EH (cell line): Measurements from ENCODE around the gene UNC119B.
A peak's percentile ranks its signal among the peaks of the same experiment; 100 is the strongest.

ENCODE experiments used
- DNase-seq: peaks from one replicate; pipeline ENCODE4 v3.0.0-alpha.2; 2015; ENCODE audit warnings: low read depth

The UNC119B gene

GRCh38 chr12:120688527-120689071, 21.7 kb upstream of the UNC119B start:
- DNase-seq, result peak; percentile 56

DNA sequence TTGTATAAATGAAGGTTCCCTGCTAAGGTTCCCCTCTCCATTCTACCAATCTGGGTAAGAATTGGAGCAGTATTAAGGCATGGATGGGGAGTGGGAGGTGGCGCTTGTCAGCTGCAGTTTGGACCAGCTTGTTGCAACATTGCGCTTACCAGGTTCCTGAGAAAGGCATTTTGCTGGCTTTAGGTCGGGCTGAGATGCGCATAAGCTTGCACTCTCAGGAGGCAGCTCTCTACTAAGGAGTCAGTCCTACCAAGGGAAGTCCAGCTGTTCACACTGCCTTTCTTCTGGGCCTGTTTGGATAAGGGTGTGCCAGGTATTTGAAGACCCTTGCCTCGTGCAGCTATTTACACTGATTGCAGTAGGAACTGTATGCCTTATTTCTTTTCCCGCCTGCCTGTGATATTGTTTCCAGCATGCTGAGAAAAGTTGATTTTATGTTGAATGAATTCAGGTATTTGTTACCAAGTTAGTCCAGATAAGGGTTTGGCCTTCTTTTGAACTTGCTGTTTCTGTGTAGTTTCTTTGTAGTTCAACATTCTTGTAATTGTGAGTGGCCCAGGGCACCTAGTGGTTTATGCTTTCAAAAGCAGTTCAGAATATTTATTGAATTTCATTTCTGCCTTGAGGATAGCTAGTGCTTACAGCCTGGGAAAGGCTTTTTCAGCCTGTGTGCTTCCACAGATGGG, 20.7 kb upstream of the UNC119B start:
- no peak for DNase-seq

- no peak for DNase-seq
Observed at GRCh38 chr12:120690083-120690450, 20.2 kb upstream of the UNC119B start.

- no peak for DNase-seq
Observed at GRCh38 chr12:120690978-120691377, 19.3 kb upstream of the UNC119B start.

GRCh38 chr12:120692524-120693033, 17.7 kb upstream of the UNC119B start:
- peak; percentile 36 for DNase-seq

DNA sequence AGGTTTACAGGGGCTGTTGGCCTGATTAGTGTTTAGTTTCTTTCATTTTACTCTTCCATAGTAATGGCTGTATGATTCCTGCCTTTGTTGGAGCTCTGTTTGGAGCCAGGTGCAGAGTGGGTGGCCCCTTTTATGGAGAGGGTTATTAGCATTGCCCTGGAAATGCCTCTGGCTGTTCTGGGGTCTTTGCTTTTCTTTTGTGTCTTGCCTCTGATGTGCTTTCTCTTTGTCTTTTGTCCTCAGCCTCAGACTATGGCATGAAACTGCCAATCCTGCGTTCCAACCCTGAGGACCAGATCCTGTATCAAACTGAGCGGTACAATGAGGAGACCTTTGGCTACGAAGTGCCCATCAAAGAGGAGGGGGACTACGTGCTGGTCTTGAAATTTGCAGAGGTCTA, 16.4 kb upstream of the UNC119B start:
- no peak for DNase-seq

GRCh38 chr12:120696626-120697025, 13.6 kb upstream of the UNC119B start:
- DNase-seq, result no peak

DNA sequence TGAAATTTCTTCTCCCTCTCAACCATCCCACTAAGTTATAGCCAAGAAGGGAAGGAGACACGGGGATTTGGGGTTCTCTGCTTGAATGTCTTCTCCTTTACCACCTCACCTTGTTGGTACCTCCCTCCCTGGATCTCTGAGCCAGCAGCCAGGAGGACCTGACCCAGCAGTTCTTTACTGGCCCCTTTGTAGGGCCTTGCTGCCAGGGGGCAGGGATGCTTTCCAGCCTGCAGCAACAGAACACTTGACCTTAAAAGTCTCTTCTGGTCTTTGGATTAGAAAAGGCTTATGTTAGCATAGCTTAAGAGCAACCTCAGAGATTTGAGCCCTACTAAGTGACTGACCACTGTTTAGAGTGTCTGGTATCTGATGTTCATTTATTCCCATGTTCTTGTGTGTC, 12.9 kb upstream of the UNC119B start:
- no peak for DNase-seq

GRCh38 chr12:120698665-120699064, 11.6 kb upstream of the UNC119B start:
- no peak for DNase-seq

DNA sequence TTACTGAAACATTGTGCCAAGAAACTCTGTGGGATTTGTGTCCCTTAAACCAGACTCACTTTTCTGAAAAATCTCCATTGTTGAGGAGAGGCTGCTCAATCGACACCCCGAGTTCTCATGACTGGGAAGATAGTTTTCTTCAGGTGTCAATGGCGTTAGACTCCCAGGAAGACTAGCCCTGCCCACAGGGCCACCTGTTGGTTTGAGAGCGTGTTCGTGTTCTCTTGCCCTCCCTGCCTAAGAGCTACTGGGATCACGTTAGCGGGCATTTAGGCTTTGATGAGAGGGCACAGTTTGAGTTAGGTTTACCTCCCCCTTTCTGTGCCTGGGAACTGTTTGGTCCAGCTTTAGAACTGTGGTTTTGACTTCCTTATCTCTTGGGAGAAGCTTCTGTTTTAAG, 10.7 kb upstream of the UNC119B start:
- DNase-seq, result no peak

GRCh38 chr12:120700886-120701285, 9.4 kb upstream of the UNC119B start:
- no peak for DNase-seq

DNA sequence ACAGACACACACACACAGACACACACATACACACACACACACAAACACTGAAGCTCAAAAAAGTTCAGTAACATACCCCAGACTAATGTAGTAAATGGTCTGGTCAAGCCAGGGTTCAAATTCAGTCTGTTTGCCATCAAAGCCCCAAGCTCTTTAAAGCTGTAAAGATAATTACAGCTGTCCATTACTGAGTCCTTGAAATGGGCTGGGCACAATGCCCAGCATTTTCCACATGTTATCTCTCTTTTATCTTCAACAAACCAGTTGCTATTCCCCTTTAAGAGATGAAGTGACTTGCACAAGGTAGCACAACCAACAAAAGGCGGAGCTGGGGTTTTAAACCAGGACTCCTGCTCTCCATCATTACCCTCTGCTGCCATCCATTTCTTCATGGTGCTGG, 7.6 kb upstream of the UNC119B start:
- DNase-seq, result no peak

DNA sequence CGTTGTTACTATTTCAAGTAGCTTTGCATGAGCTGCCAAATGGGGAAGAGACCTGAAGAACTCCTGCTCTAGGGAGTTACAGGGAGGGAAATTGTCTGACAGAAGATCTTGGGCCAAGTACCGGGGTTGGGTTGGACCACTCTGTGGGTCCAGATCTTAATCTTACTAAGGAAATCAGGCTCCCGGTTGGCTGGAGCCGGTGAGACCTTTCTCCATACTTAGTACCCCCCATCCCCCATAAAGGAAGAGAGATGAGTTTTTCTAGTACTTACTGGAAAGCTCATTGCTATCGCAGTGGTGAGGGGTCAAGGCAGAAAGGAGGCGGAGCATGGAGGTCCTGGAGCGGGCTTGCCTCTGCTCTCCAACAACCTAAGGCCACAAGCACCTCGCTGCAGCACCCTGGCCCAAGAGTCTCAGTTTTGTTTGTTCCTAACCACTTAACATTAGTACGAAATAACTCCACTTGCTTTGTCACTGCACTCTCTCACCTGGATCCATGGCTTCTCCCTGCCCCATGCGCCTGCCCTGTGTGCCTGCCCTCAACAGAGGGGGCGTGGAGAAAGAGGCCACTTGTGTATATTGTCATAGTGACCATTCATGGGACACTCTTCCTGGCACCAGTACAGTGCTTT, 6.8 kb upstream of the UNC119B start:
- no peak for DNase-seq

DNA sequence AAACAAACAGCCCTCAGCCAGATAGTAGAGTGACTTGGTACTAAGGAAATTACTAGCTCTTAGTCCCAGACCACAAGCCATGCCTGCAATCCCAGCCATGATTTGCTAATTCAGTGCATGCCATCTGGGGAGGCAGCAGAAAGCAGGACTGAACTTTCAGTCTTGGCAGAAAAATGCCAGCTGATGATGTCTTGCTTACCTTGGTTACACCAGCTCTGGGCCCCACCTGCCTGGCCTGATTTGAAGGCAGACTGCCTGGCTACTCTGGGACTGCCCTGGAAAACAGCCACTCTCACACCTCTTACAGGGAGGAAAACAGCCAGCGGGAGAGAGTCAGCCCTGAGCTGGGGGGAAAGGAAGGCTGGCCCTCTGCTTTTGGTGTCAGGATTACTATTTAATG, 4.6 kb upstream of the UNC119B start:
- no peak for DNase-seq

DNA sequence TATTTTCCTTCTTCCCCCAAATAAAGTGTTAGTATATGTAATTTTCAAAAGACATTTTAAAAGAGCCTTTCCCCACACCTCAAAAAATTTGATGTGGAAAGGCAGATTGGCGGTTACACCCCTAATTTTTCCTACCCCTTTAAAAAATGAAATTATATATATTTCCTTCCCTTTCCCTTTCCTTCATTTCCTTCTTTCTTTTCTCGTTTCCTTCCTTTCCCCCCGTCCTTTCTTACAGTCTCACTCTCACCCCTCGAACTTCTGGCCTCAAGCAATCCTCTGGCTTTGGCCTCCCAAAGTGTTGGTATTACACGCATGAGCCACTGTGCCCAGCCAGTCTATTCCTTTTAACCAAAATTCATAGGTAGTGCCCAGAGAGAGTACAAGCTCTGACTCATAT, 4.2 kb upstream of the UNC119B start:
- DNase-seq, result no peak

DNA sequence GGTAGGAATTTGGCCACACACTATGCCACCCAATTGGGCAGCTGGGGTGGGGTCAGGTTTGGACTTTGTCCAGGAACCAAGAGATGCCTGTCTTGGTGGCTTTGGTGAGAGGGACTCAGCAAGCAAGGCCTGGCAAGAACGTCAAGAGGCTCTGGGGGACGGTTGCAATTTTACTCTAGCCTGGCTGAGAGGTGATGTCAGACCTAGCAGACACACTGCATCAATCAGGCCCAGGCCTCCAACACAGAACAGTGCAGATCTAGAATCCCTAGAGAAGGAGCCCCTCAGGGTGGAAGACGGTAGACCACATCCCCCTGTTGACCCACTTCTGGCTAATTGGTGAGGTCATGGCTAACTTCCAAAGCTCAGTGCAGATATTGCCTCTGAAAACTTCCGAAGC, 1.6 kb upstream of the UNC119B start:
- DNase-seq, result no peak

DNA sequence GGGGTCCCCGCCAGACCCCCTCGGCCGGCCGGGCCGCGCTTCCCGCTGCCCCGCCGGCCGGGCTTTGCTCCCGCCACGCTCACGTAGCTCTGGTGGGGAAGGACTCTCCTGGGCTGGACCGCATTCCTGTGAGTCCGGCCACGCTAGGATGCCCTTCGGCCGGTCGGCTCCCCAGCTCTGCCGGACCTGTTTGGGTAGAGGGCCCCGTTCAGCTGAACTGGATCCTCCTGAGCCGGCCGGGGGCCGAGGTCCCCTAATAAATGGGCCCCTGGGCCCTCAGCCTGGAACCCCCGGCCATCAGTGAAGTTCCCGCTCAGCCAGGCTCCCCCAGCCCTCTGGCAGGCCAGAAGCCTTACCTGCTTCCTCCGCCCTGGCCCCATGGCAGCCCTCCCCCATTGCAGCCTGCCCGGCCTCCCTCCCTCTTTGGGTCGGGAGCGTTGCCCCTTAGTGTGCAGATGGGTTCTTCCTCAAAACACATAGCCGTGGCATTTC, 593 bp downstream of the UNC119B start:
- DNase-seq, result peak; percentile 35

GRCh38 chr12:120711411-120711810, 1.2 kb downstream of the UNC119B start:
- peak; percentile 12 for DNase-seq

DNA sequence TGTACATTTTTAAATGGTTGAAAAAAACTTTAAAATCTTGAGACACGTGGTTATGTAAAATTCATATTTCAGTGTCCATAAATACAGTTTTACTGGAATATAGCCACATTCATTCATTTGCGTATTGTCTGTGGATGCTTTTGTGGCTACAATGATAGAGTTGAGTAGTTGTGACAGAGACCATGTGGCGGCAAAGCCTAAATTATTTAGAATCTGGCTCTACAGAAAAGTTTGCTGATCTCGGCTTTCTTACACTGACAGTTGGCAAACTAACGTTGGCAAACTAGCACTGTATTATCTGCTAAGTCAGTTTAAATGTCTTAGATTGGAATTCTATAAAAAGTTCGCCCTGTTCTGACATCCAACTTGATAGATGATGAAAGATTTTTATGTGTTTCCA, 2.4 kb downstream of the UNC119B start:
- DNase-seq, result no peak

GRCh38 chr12:120713861-120714482, 3.7 kb downstream of the UNC119B start:
- peak; percentile 85 for DNase-seq

GRCh38 chr12:120718055-120718454, 7.8 kb downstream of the UNC119B start:
- DNase-seq, result no peak

DNA sequence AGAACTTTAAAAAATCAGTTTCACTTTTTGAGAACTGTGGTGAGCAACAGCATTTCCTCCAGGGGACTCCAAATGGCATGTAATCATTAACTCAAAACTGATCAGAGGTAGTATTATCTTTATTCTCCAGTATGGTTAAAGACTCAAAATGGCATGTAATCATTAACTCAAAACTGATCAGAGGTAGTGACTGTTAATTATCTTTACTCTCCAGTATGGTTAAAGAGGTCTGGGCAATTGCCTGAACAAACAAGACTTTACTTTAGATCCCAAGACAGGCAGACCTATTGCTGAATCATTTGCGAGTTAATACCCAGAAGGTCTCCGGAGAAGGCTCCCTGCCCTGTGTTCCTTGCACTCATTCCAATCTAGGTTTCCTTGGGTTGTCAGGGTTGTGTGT, 8.8 kb downstream of the UNC119B start:
- no peak for DNase-seq
